Measurements from ENCODE around the gene PEX7. TPM values are rescaled to one million over a fixed set of nuclear protein-coding genes. Genes with fewer than 3 reads are reported as not detected.

Gene PEX7
- total and polyA plus RNA-seq, 2 of the 8 experiments (the other 6 are each of a cell fraction or from before 2014, with no cell fraction given): 6.4 to 11.0 TPM

DNA sequence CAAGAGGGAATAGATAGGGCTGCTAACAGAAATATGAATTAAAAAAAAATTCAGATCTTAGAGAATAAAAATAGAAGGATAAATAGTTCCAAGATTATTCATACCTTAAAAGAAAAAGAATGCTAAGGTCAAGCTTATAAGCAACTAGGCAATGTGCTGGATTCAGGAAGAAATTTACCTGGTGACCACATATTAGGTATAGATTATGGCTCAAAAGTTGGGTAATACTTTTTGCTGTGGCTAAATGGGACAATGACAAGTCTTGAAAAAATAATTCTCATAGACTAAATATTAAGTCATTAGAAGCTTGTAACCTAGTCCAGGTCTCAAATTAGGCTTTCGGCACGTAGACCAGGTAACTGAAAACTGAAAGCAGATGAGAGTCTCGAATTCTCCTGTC lies 47.3 kb upstream of the PEX7 start (continued):
- TF ChIP-seq TBP (IDR thresholded peaks at IDR 0.05; ENCODE audit: low read depth, low read length) (no peak), CBX5 (IDR thresholded peaks at IDR 0.05; ENCODE audit: low read depth, low read length) (no peak), GABPA (IDR thresholded peaks at IDR 0.05; ENCODE audit: borderline replicate concordance, insufficient read depth, low read length) (no peak), POU5F1 (IDR thresholded peaks at IDR 0.05; ENCODE audit: low read depth, low read length) (no peak), JUN (IDR thresholded peaks at IDR 0.05; ENCODE audit: low read depth, low read length) (no peak), KDM1A (IDR thresholded peaks at IDR 0.05; ENCODE audit: borderline replicate concordance, low read length) (no peak), CREB1 (IDR thresholded peaks at IDR 0.05) (no peak), NRF1 (IDR thresholded peaks at IDR 0.05; ENCODE audit: low read depth, low read length) (no peak)

Data from H1 (cell line).